Fibroblast of the aortic adventitia (primary cell): Measurements from ENCODE around the gene CEP112. TPM values are rescaled to one million over a fixed set of nuclear protein-coding genes. Genes with fewer than 3 reads are reported as not detected.

Experiments
- DNase-seq: peaks from one replicate; pipeline ENCODE4 v3.0.0-alpha.2; 2010; ENCODE audit warnings: low read depth
- H3K4me3 ChIP-seq: 2 replicates; pipeline ENCODE4 v1.5.1; 2011; ENCODE audit warnings: low read depth, mild to moderate bottlenecking, control low read depth, low read length, moderate library complexity
- CTCF ChIP-seq: IDR thresholded peaks from 2 replicates; pipeline ENCODE4 v1.5.1; 2011; ENCODE audit warnings: mild to moderate bottlenecking, low read length, control low read depth, inconsistent platforms; ENCODE audit not compliant: insufficient read depth
- total RNA-seq: library from RNA; depleted of rRNA; stranded (reverse); fragments of >200 nt; gene quantifications from 2 replicates; pipeline ENCODE4 v1.2.3, GENCODE V29; 2012; ENCODE audit warnings: low replicate concordance

Gene CEP112
- total RNA-seq, 1 donor, result 7.2 TPM

- no peak for DNase-seq
- no peak overlapping the region for H3K4me3 ChIP-seq
- no peak for TF ChIP-seq CTCF
These were observed 524.3 kb downstream of the CEP112 start for GRCh38 chr17:65667656-65668055.

- DNase-seq, result peak; percentile 15
These were observed 525.0 kb downstream of the CEP112 start for GRCh38 chr17:65666876-65667321.

GRCh38 chr17:65665966-65666365 is 526.0 kb downstream of the CEP112 start:
- TF ChIP-seq CTCF, result no peak
- no peak overlapping the region for H3K4me3 ChIP-seq
- DNase-seq, result no peak

More at GRCh38 chr17:65666876-65667321, 525.0 kb downstream of the CEP112 start:
- no peak overlapping the region for H3K4me3 ChIP-seq
- no peak for TF ChIP-seq CTCF

- H3K4me3 ChIP-seq, result no peak overlapping the region
- no peak for TF ChIP-seq CTCF
- no peak for DNase-seq
These were observed 527.2 kb downstream of the CEP112 start for GRCh38 chr17:65664696-65665095.

- DNase-seq, result peak; percentile 78
- TF ChIP-seq CTCF, result no peak
- H3K4me3 ChIP-seq, result no peak overlapping the region
These were observed 527.7 kb downstream of the CEP112 start for GRCh38 chr17:65664266-65664665.

- no peak overlapping the region for H3K4me3 ChIP-seq
- TF ChIP-seq CTCF, result no peak
- DNase-seq, result peak; percentile 91
These were observed 529.7 kb downstream of the CEP112 start for GRCh38 chr17:65662196-65662595.

- peak; percentile 64 for DNase-seq
- TF ChIP-seq CTCF, result no peak
- no peak overlapping the region for H3K4me3 ChIP-seq
These were observed 531.0 kb downstream of the CEP112 start for GRCh38 chr17:65660947-65661346.
